SW480 (cell line): ENCODE measurements around the gene ACER1.

Source experiments
- DNase-seq: peaks from one replicate; pipeline ENCODE4 v3.0.0-alpha.2; 2016; ENCODE audit warnings: low spot score

ACER1 gene

DNA sequence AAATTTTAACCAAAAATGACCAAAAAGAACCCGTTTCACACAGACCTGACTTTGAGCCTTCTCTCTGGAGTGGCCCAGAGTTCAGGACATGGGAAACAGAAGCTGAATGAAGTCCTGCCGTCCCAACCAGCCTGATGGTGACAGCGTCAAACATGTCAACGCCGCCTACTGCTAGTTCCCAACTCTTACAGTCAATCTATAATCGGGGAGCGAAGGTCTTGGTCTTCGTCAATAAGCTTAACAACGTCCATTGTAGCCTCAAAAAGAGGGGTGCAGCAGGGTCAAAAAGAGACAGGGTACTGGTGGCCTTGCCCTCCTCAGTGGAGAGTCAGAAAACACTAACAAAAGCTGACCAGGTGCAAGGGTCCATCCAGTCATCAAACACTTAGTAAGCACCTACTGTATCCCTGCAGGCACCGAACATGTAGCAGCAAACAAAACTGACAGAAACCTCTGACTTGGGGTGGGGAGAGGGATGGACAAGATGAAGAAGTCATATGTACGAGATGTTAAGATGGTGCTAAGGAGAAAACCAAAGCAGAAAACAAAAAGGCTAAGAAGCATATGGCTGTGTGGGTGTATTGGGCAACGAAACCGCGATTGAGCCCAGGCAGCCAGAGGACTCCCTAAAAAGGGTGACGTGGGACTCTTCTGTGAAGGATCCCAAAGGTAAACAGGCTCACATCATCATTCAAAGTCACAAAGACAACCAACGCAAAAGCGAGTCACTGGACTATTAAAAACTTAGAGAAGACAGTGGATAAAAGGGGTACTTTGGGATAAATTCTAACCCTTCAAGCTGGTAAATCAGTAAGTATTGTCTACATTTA, 65.6 kb downstream of the ACER1 start:
- no peak for DNase-seq

DNA sequence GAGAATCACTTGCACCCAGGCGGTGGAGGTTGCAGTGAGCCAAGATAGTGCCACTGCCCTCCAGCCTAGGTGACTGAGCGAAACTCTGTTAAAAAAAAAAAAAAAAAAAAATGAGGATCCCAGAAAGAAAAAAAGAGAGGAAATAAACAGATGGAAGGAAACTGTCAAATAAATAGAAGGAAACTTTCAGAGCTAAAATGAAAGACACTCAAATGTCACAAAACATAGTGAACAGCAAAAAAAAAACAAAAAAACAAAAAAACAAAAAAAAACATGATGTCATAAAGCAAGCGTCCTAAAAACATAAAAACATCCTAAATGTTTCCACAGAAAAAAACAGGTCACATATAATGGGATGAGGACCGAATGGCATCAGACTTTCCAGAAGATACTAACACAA, 68.6 kb downstream of the ACER1 start:
- DNase-seq, result no peak

DNA sequence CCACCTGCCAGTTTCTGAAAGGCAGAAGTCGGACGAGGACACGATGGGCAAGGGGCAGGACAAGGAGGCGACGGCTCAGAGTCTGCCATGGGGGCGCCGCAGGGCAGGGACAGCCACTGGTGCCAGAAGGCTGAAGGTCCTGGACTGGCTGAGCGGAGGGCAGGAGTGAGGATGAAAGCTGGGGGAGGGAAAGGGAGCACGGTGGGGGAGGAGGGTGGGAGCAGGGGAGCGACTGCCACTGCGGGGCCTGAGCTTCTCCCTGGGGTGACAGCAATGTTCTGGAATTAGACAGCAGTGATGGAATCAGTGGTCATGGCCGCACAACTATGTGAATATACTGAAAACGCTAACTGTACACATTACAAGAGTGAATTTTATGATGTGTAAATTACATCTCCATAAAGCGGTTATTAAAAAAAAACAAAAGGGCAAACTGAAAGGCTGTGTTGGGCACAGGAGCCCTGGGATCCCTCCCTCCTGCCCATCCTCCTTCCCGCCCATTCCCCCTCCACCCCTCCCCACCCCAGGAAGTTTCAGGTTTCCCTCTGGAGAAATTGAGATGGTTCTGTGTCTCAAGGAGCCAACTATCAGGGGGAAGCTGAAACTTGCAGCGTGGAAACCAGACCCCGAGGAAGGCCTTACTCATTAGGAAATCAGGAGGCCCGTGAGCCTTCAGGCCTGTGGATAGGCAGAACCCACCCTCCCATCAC, 69.5 kb downstream of the ACER1 start:
- no peak for DNase-seq

DNA sequence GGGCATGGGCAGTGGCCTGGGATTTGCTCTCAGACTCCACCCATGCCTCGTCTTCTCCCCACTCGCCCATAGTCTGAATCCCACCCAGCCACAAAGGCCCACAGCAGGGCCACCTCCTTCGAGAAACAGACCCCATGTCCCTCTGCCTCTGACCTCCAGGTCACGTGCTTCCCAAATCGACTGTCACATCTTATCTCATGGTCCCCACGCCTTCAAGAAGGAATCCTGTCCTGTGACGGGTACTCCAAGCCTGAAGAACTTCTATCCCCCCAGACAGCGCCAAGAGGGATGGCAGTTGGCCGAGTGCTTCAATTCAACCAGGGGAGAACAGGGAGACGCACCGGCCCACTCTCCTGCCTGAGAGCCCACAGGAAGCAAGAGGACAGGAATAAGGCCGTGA, 70.1 kb downstream of the ACER1 start:
- DNase-seq, result no peak

DNA sequence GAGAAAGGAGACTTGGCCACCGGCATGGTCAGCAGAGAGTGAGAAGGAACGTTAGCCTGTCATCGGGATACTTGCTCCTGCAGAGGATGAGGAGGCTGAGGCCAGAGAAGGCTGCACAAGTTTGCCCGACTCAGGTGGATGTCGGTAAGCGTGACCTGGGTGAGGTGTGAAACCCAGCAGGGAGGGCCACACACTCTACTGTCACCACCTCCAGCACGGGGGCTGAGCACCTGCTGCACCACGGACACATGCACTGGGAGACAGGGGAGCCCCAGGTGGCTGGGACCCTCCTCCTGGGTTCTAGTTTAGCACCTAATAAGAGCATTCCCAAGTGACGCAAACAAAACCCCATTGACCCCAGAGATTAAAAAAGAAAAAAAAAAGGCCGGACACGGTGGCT, 70.9 kb downstream of the ACER1 start:
- DNase-seq, result no peak

DNA sequence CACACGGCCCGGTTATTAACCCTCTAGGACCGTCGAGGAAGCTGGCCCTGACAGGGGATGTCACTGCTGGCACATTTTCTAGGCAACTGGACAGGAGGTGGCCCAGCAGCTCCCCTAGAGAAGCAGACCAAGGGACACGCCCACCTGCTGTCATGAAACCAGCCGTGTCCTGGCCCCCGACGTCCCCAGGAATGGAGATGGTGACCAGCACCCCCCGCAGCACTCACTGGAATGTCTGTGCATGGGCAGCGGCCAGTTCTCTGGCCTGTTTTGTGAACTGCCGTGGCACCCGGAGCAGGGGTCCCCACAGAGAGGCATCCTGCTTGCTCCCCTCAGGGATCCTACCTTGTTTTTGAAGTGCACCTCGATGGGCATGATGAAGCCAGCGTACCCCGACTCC, 71.5 kb downstream of the ACER1 start:
- DNase-seq, result no peak

DNA sequence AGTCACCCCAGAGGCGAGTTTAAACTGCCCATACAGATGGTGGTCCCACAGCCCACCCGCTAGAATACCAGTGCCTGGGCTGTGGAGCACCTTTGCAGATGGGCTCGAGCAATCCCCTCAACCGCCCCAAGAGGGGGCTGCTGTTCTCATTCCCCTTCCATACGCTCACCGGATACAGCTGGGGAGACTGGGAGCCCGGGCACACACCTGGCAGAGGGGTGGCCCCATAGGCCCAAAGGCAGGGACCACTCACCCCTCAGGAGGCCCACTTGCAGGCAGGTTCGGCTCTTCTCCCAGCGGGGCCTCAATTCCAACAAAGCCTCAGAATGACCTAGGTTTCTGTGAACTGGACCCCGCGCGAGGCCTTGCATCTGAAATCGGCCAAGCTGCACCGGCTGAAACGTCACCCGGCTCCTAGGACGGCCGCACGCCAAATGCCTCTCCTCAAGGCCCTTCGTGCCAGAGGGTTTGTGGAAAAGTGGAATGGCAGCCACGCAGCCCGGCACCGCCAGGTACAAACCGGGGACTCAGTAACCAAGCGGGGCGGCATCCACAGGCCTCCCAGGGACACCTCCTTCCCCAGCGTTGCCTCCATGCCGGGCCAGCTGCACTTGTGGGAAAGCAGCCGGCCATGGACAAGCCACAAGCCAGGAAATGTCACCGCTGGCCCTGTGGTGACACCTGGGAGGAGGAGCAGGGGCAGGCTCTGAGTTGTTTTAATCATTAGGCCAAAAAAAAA, 72.3 kb downstream of the ACER1 start:
- DNase-seq, result no peak

DNA sequence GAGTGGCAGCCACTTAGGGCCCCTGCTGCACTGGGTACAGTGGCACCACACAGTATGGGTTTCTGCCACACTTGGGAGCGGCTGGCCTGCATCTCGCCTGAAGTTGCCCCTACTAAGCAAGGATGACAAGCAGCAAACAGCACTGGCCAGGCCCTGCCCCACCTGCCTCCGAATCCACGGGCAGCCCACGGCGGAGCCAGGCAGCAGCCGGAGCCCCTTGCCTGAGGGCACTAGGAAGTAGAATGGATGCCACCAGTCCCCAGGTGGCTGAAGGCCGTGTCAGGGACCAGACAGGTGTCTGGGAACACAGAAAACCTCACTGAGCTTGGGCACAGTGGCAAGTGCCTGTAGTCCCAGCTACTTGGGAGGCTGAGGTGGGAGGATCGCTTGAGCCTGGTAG, 73.0 kb downstream of the ACER1 start:
- DNase-seq, result no peak

DNA sequence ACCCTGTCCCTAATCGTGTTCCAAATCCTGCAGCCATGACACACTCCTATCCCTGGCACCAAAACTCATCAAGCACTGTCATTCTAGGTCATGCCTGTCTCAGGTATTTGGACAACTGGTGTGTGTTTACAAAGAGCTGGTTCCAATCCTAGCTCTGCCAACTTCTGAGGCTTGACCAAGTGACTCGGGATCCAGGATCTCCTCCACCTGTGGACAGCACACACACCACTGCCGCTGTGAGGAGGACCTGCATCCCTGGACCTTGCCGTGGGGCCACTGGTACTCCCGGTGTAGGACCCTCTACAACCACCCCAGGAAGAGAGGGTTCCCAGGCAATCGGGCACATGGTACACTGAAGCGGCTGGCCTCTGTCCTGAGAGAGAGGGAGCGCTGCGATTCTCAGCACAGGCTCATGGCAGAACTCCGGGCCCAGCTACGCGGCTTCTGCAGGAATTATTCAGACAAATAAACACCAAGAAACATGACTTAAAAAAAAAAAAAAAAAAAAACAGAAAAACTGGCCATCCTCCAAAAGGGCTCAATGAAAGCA, 74.0 kb downstream of the ACER1 start:
- no peak for DNase-seq

DNA sequence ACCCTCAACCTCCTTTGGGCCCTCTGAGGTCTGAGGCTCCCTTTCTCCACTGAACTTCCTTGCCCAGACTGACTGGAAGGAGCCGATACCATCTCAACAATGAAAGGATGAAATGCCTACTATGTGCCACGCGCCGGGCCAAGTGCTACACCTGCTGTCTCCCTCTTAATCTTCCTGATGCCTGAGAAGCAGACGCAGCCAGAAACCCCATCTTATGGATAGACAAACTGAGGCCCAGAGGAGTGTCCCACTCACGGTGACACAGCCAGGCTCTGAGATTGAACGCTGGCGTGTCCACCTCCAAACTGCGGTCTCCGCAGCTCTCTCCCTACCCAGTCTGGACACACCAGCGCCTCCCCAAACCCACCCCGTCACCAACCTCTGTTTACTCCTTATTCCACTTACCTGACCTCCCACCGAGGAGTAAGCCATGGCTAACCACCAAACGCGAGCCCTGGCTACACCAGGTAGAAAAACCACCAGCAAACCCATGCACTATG, 74.5 kb downstream of the ACER1 start:
- no peak for DNase-seq
